HUES6 (cell line): ENCODE data around the gene TMEM134.

ENCODE experiments used
- H3K27ac ChIP-seq: 2 replicates; pipeline ENCODE4 v1.7.0; 2013; ENCODE audit warnings: low read depth, mild to moderate bottlenecking, low read length, inconsistent platforms
- H3K27me3 ChIP-seq: 2 replicates; pipeline ENCODE4 v1.6.1; 2013; ENCODE audit warnings: low read length; ENCODE audit not compliant: control insufficient read depth, insufficient read depth
- H3K36me3 ChIP-seq: 2 replicates; pipeline ENCODE4 v1.6.1; 2013; ENCODE audit warnings: low read length; ENCODE audit not compliant: control insufficient read depth, insufficient read depth
- H3K4me1 ChIP-seq: 2 replicates; pipeline ENCODE4 v1.6.1; 2013; ENCODE audit warnings: low read length; ENCODE audit not compliant: control insufficient read depth, insufficient read depth
- H3K4me3 ChIP-seq: 2 replicates; pipeline ENCODE4 v1.5.1; 2013; ENCODE audit warnings: low read depth, low read length
- H3K9ac ChIP-seq: one replicate; pipeline ENCODE4 v1.6.1; 2013; ENCODE audit warnings: mild to moderate bottlenecking, low read length
- H3K9me3 ChIP-seq: 2 replicates; pipeline ENCODE4 v1.6.1; 2013; ENCODE audit warnings: low read depth, low read length; ENCODE audit not compliant: control insufficient read depth, insufficient read depth

The TMEM134 gene

GRCh38 chr11:67420646-67421429 lies 48.2 kb downstream of the TMEM134 start:
- Histone ChIP-seq H3K4me3 (peak overlapping the region; percentile 73), H3K4me1 (peaks cover 18% of the 10 kb centered on the region), H3K27me3 (peaks cover 18% of the 10 kb centered on the region; the same call in 1 of the 2 replicates), H3K27ac (no peak overlapping the region), H3K9ac (peak overlapping the region; percentile 66), H3K36me3 (no peaks in the 10 kb centered on the region), H3K9me3 (no peaks in the 10 kb centered on the region)

- Histone ChIP-seq H3K4me1 (peaks cover 20% of the 10 kb centered on the region), H3K27ac (no peak overlapping the region), H3K4me3 (peak overlapping the region; percentile 73), H3K36me3 (no peaks in the 10 kb centered on the region), H3K27me3 (peaks cover 20% of the 10 kb centered on the region), H3K9me3 (no peaks in the 10 kb centered on the region), H3K9ac (peak overlapping the region; percentile 66)
These were observed 48.9 kb downstream of the TMEM134 start for GRCh38 chr11:67420147-67420645.

- Histone ChIP-seq H3K4me1 (peaks cover 24% of the 10 kb centered on the region), H3K9ac (no peak overlapping the region), H3K4me3 (no peak overlapping the region)
These were observed 49.6 kb downstream of the TMEM134 start for GRCh38 chr11:67419325-67420049.

GRCh38 chr11:67418476-67419281 lies 50.4 kb downstream of the TMEM134 start:
- Histone ChIP-seq H3K9ac (no peak overlapping the region), H3K27ac (no peak overlapping the region), H3K4me1 (peaks cover 24% of the 10 kb centered on the region), H3K27me3 (peaks cover 30% of the 10 kb centered on the region), H3K36me3 (no peaks in the 10 kb centered on the region), H3K4me3 (no peak overlapping the region), H3K9me3 (no peaks in the 10 kb centered on the region)

More at GRCh38 chr11:67419325-67420049, 49.6 kb downstream of the TMEM134 start:
- Histone ChIP-seq H3K27me3 (peaks cover 27% of the 10 kb centered on the region), H3K27ac (no peak overlapping the region), H3K9me3 (no peaks in the 10 kb centered on the region), H3K36me3 (no peaks in the 10 kb centered on the region)

- H3K4me1 ChIP-seq, result peaks cover 24% of the 10 kb centered on the region
- no peak overlapping the region for H3K4me3 ChIP-seq
- no peaks in the 10 kb centered on the region for H3K36me3 ChIP-seq
- H3K9ac ChIP-seq, result no peak overlapping the region
- H3K9me3 ChIP-seq, result no peaks in the 10 kb centered on the region
- no peak overlapping the region for H3K27ac ChIP-seq
- H3K27me3 ChIP-seq, result peaks cover 41% of the 10 kb centered on the region
These were observed 51.6 kb downstream of the TMEM134 start for GRCh38 chr11:67417425-67417824.

- no peak overlapping the region for H3K27ac ChIP-seq
- H3K36me3 ChIP-seq, result no peaks in the 10 kb centered on the region
- no peaks in the 10 kb centered on the region for H3K9me3 ChIP-seq
- H3K27me3 ChIP-seq, result peaks cover 46% of the 10 kb centered on the region
- no peak overlapping the region for H3K4me3 ChIP-seq
- H3K9ac ChIP-seq, result no peak overlapping the region
- H3K4me1 ChIP-seq, result peaks cover 24% of the 10 kb centered on the region
These were observed 52.4 kb downstream of the TMEM134 start for GRCh38 chr11:67416416-67417335.

GRCh38 chr11:67415501-67416304 lies 53.3 kb downstream of the TMEM134 start, which contains the start of gene CARNS1:
TSS of gene CARNS1 (plus strand) at chr11:67415678. CDS start at chr11:67416200, 522 bp downstream.
- H3K36me3 ChIP-seq, result no peaks in the 10 kb centered on the region
- peaks cover 49% of the 10 kb centered on the region for H3K27me3 ChIP-seq
- H3K4me1 ChIP-seq, result peaks cover 26% of the 10 kb centered on the region
- no peak within 1 kb of the TSS for H3K9ac ChIP-seq
- H3K4me3 ChIP-seq, result peak within 1 kb of the TSS; percentile 54
- H3K9me3 ChIP-seq, result no peaks in the 10 kb centered on the region
- H3K27ac ChIP-seq, result no peak within 1 kb of the TSS

GRCh38 chr11:67413266-67413849 lies 55.7 kb downstream of the TMEM134 start:
- Histone ChIP-seq H3K4me1 (peaks cover 31% of the 10 kb centered on the region), H3K9me3 (no peaks in the 10 kb centered on the region), H3K27ac (no peak overlapping the region), H3K9ac (no peak overlapping the region), H3K27me3 (peaks cover 34% of the 10 kb centered on the region), H3K4me3 (no peak overlapping the region), H3K36me3 (no peaks in the 10 kb centered on the region)

GRCh38 chr11:67412495-67413179 lies 56.4 kb downstream of the TMEM134 start:
- Histone ChIP-seq H3K27me3 (peaks cover 34% of the 10 kb centered on the region), H3K36me3 (no peaks in the 10 kb centered on the region), H3K9ac (no peak overlapping the region), H3K4me3 (no peak overlapping the region), H3K9me3 (no peaks in the 10 kb centered on the region), H3K27ac (no peak overlapping the region), H3K4me1 (peaks cover 31% of the 10 kb centered on the region)
